ENCODE results near the gene RBBP8NL.

The RBBP8NL gene, protein sequence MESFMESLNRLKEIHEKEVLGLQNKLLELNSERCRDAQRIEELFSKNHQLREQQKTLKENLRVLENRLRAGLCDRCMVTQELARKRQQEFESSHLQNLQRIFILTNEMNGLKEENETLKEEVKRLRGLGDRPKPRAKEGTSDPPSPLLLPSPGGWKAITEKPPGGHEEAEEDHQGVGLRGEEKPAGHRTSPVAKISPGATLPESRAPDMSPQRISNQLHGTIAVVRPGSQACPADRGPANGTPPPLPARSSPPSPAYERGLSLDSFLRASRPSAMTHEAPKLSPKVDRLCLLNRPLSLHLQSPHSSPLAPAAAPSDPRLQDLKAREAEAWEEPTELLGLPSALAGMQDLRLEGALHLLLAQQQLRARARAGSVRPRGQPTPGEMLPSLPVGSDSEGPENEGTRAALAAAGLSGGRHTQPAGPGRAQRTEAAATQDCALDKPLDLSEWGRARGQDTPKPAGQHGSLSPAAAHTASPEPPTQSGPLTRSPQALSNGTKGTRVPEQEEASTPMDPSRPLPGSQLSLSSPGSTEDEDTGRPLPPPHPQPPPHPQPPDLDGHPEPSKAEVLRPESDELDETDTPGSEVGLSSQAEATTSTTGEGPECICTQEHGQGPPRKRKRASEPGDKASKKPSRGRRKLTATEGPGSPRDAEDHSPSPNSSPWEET

DNA sequence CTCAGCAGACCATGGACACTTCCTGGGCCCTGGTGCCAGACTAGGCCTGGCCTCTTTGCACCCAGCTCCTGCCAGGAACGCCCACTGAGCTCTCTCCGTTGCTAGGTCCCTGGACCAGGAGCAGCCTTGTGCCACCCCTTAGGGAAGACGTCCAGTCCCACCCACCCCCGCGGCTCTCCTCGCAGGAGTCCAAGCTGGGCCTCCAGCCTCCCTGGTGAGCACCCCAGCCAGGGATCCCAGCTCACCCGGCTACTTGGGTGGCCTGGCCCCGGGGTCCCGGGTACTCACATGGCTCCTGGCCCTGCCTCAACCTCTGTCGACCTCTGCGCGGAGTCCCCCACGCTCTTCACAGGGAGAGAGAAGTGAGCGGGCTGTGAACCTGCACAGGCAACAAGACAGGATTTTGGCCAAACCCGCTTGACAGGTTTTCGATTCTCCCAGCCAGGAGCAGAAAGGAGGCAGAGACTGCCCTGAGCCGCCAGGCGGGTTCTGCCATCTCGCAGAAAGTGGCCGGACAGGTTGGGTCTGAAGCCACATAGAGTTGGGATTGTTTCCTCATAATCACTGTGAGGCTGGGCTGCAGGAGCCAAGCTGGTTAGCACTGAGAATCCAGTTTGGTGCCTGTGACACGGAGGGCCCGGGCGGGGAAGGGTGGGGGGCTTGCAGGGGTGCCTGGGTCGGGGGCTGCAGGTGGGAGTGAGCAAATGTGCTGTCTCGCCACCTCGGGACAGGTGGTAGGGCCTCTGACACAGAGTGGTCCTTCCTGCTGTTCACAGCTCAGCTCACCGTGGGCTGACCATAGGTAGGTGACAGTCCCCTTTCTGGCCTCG is at the start of gene RBBP8NL:
RBBP8NL (minus strand) TSS at position 368 of the 830 bp plus-strand sequence. CDS start 7,892 bp downstream, outside the sequence.
- no peak for DNase-seq

DNA sequence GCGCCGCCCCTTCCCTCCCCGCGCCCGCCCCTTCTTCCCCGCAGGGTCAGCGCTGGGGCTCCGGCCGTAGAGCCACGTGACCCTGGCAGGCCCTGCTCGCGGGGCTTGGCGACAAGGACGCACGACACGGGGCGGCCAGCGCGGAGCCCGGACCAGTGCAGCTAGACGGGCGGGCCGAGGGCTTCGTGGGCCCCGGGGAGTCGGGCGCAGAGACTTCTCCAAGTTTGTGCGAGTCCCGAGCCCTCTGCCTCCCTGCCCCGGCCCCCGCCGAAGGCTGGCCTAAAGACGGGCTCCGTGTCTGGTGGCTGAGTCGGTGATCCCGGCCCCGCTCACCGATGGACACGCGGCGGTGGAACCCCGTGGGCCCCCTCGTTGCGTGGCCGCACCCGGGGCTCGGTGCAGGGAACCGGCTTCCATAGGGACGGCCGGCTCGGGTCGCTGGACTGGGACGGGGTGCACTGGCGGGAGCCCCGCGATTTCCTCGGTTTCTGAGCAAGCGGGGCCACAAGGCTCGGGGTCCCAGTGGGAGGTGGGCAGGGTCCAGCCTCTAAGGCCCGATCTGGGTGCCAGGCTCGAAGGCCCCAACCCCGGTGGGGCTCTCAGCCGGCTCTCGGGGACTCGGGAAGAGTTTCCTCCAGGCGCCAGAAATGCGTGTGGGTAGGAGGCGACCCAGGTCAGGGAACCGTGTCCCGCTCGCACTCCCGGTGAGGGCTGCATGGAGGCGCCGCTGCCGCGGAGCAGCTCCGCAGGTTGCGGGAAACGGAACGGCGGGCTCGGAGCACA is 48.9 kb upstream of the RBBP8NL start:
- DNase-seq, result peak in 1 of 51 donors; percentile 15

DNA sequence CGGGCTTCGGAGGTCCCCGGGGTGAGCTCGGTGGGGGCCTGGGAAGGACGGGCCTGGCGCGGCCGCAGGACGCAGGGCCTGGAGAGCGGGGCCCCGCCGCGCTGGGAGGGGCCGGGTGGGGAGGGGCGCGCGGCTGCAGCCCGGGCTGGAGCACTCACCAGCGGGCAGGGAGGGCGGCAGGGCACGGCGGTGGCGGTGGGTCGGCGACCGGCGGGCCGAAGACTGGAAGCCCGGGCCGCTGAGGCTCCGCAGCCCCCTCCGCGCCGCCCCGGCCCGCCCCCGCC is 48.4 kb upstream of the RBBP8NL start, which contains the start of gene GATA5:
GATA5 (minus strand) TSS at position 224 of the 284 bp plus-strand sequence. CDS start 474 bp downstream, outside the sequence.
- DNase-seq, result no peak

DNA sequence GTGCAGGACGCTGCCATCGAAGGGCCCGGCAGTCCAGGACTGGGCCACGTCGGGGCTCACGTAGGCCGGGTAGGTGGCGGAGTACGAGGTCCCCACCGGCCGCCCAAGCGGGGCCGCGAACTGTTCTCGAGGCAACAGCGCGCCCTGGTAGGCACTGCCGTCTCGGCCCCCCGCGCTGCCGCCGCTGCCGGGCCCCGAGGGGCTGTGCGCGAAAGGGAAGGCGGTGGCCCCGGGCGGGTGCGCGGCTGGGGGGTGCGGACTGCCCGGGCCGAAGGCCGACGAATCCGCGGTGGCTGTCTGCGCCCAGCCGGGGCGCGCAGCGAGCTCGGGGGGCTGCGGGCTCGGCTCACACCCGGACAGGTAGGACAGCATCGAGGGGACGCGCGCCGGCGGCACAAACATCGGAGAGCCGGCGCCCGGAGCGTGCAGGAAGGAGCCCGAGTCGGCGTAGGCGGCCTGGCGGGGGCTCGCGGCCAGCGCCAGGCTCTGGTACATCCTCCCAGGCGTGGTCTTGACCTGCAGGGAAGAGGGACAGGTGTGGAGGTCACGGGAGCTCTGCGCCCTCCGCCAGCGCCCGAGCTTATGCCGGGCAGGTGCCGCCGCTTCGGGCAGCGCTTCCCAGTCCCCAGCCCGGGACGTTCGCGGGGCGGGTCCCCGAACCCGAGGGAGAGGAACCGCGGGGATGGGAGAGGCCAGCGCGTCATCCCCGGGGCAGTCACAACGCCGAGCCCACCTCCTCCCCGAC is 47.9 kb upstream of the RBBP8NL start:
- DNase-seq, result no peak

DNA sequence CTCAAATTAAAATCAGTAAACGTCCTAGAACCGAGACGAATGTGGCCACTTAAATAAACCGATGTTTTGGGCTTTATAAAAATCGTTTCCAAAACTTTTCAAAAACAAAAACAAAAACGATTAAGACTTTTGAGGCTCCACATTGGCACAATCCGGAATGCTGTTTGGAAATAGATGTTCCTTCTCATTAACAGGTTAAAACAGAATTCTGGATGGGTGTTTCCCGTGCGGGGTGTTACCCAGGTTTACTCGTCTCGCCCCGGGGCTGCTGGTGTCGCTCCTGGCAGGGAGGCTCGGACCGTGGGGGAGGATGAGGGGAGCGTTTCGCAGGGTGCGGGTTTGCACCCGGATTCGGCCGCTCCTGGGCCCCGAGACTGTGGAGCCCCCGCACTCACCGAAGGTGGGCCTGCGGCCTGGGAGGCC is 47.3 kb upstream of the RBBP8NL start:
- no peak for DNase-seq

DNA sequence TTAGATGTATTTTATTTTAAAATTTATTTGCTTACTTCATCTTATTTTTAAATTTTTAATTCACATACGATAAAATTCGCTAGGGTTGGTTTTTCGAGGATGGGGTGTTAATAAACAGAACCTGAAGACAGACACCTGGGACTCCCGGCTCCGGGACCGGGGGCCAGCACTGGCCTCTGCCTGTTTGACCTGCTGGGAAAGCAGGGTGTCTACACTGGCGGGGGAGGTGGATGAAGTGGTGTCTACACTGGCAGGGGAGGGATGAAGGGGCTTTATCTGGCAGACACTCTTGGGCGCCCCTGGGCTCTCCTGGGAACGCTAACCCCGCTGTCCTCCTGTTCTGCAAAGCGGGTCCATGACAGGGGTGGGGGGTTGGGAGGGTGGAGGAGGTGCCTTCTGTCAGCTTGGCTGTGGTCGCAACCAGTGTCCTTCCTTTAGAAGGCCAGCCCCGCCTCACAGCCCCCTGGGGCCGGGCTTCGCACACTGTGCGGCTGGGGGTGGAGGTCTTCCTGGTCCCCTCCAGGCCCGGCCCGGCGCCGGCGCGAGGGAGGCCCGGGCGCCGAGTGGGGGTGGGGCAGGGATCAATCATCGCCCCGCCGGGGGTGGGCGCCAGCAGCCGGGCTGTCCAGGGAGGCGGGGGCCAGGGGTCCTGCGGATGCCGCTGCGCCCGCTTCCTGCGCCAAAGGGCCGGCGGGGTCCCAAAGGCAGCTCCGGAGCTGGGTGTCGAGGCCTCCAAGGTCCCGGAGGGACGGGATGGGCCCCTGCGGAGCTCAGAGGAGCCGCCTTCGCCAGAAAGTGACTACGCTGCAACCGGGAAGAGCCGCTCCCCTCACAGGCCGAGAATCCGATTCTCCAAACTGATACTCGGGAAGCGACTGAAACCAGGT is 46.6 kb upstream of the RBBP8NL start:
- DNase-seq, result no peak

DNA sequence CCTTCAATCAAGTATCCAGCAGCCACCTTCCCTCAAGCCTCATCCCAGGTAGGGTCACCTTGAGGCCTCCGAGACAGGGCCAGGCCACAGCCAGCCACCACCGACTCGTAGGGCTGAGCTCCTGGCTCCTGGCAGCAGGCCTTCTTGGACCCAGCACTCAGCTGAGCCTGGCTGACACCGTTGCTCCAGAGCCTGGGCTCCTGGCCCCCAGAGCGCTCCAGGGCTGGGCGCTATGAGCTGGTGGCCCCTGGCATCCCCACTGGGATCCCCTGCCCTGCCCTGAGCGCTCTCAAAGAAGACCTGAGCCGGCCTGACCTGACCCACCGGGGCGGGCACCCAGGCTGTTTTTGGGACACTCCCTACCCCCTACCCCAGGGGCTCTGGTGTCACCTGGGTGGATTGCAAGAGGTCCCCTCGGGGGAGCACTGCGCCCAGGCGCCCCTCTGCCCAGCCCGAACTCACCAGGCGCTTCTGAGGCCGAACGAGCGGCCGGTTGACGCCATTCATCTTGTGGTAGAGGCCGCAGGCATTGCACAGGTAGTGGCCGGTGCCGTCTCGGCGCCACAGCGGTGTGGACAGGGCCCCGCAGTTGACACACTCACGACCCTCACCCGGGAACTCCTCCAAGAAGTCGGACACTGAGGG is 45.7 kb upstream of the RBBP8NL start:
- no peak for DNase-seq

DNA sequence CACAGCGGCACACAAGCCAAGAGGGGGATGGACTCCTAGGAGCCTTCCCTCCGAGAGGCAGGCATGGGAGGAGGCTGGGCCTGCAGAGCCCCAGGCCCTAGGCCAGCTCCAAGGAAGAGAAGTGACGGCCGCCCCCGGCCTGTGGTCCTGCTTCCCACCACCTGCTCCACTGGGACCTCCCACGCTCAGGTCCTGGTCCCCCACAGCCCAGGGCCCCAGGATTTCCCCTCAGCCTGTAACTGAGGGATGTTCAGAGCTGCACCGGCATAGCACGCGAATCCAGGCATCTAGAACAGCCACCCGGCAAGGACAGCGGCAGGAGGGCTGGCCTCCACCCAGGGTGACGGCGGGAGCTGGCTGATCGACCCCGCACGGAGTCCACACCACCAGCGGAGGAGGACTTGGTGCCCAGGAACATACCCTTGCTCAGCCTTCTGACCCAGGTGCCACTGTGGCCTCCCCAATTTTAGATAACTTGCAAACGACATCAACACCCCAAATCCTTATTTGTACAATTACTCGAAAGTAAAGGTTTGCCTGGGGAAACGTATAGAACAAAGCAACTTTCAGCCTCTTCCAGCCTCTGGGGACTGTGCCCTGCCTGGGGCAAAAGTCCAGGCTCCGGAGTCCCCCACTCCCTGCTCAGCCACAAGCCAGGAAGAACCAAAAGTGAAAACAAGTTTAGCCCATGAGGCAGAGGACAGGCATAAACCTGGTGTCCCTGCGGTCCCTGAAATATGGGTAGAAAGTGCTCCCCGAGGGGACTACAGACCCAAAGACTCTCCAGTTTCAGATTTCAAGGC is 45.0 kb upstream of the RBBP8NL start:
- no peak for DNase-seq

DNA sequence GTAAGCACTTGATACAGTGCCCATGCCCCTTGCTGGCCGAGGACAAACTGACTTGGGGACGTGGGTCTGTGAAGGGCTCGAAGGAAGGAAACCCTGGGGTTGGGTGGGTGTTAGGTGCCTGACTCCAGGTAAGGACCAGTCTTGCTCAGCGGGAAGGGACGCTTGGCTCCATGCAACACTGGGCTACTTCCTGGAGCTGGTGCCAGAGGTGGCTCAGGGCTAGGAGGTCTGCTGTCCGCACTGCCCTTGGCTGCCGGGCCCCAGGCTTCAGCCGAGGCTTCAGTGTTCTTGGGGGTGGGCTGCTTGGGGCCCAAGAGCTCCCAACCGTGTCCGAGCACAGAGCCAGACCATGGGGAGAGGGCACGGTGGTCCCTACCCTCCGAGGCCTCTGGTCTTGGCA is 43.1 kb upstream of the RBBP8NL start:
- DNase-seq, result no peak

DNA sequence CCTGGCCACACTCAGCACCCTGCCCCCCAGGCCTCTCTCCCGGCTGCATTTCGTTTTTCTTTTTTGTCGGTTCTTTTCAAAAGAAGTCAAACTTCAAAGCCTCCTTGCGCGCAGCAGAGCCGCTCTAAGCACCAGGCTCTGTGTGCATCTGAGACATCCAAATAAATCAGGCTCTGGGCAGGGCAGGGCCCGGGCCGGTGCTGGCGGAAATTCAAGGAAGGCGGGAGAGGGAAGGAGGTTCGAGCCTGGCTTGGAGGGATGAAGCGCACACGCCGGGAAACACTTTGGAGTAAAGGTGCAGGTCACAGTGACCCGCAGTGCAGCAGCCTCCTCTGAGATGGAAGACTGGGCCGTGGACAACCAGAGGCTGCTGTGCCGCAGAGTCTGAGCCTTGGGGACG is 42.7 kb upstream of the RBBP8NL start:
- DNase-seq, result no peak

DNA sequence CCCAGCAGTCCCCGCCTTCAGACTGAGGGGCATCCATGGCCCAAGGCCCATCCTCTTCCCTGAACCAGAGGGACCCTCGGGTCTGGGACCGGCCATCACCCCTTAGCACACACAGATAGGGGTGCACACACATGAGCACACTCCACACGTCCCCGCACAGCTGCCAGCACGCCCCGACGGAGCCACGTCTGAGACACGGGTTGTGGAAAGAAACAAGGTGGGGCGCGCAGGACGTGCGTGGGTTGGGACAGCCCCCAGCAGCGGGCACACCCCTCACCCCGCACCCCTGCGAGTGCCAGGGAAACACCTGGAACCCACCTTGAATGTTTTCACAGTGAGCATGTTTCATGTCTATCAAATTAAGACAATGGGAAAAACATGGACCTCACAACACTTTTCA is 42.0 kb upstream of the RBBP8NL start:
- DNase-seq, result no peak

DNA sequence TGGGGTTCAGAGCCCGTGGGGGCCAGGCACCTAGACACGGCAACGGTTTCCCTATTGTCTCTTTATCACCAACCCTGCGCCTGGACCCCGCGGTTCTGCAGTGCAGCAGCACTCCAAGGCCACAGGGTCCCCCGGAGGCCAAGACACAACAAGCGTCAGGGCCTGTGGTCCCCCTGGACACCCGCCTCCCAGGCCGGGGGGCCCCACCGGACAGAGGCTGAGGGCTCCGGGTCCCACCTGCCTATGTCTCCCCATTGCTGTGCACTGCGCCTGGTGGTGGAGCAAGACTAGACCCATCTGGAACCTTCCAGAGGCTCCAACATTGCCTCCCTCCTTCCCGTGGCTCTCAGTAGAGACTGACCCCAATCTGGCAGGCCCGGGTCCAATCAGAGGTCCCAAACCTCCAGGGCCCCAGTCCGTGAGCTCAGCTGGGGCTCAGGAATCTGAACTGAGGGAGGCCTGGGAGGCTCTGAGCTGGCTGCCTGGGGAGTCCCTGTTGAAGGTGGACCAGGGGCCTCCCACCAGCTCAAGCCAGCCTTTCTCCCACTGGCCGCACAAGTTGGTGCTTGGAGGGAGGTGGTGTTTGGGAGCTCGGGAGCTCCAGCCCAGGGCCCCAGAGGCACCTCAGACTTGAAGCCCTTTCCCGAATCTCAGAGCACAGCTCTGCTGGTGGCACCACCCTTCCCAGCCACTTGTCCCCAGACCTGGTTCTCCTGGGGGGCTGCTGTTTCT is 39.6 kb upstream of the RBBP8NL start:
- no peak for DNase-seq

DNA sequence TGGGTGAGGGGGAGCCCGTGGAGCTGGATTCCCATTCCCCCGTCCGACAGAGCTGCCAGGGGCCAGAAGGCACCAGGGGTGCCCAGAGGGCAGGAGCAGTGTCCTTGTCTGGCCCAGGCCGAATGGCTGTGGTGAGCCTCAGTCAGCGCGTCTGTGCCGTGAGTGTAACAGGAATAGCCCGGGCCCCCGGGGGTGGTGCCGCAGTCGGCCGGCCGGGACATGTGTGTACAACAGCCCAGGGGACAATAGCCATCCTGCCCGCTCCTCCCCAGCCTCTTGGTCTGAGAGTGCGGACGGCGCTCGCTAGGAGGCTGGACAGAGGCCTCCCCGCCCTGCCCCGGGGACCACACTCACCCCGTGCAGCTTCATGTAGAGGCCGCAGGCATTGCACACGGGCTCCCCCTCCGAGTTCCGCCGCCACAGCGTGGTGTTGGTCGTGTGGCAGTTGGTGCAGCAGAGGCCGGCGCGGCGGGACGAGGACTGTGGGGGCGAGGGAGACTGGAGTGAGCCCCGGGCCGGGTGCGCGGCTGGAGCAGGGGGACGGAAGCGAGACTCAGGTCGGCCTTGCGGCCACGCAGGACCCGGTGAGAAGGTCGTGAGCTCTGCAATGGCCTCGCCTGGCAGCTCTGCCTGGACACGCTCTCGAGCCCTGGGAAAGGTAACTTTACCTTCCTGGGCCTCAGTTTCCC is 38.9 kb upstream of the RBBP8NL start:
- no peak for DNase-seq

DNA sequence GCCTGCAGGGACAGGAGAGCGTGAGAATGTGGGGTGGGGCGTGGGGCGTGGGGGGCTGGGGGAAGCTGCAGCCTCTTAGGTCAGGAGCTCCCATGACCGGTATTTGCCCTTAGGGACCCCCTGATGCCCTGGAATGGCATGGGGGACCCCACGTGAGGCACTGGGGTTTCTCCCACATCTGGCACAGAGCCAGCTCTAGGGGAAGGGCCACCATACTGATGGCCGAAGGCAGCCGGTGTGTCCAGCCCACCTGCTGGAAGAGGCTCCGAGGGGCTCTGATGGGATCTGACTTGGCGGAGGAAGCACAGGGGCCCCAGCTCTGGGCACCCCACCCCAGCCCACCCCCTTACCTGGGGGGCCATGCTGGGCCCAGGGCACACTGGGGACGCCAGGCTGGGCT is 37.7 kb upstream of the RBBP8NL start:
- no peak for DNase-seq

DNA sequence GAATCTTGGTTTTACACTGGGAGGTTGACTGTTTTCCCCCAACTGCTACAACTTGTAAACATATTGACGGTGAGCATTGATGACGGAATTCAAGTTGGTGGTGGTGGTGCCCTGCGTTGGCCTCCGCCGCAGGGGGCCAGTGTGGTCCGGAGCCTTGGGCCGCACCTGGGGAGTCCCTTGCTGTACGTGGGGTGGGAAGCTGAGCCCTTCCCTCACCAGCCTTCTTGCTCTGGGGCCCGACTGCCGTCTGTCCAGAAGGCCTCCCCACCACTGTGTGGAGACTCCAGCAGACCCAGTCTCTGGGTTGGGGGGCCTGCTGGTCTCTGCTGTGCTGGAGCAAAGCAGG is 37.1 kb upstream of the RBBP8NL start:
- DNase-seq, result no peak

DNA sequence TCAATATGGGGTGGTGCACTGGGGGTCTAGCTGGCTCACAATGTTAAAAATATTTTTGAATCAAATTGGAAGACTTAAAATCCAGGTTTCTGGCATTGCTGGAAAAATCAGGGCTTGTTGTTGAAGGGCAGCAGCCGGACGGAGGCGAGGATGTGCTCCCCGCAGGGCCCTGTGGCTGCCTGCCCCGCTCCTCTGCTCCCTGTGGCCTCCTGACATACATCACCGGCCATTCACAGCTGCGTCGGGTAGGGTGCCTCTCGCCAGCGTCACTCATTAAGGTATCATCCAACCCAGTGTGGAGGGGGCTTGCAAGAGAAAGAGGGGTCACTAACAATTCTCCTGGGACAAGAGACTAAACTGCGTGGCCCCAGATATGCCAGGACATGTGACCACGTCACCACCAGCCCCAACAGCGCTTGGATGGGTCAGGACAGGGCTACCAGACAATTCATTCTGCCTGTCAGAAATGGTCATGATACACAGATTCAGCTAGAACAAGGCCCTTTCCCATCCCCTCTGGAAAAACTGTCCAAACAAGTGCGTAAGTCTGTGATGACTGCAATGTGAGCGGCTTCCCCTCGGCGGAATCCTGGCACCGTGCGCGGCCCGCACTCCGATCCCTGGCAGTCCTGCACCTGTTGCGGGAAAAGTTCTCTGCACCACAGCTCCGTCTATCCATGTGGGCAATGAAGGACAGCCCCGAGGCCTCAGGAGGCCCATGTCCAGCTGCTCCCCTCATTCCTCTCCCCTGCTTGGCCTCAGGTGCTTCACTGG is 36.5 kb upstream of the RBBP8NL start:
- DNase-seq, result no peak

Data from hypothalamus (tissue), 51 donors.